HCT116 (cell line): Measurements from ENCODE around the gene TSHZ1. TPM values are rescaled to one million over a fixed set of nuclear protein-coding genes. Genes with fewer than 3 reads are reported as not detected.
A peak's percentile ranks its signal among the peaks of the same experiment; 100 is the strongest.

Source experiments
- ATAC-seq: fragments of 200-7000 bp; cut with Tn5 transposase; 2 replicates; pipeline ENCODE4 v1.9.1; 2020; ENCODE audit warnings: mild to moderate bottlenecking, moderate library complexity
- BruUV-seq: library from RNA; stranded (reverse); fragments of 400-500 nt; replicated peaks from 2 replicates; lab custom pipeline; 2021; lab: Mats Ljungman, UMichigan
- CTCF ChIA-PET: fragments of 300-600 bp; sonication (Branson Sonifier 250); formaldehyde crosslinking; loops from one replicate; lab custom pipeline; 2021; ENCODE audit warnings: antibody characterized with exemption; lab: Charles Lee
- POLR2A ChIA-PET: fragments of 300-600, 350-600 bp; sonication (Branson Sonifier 250); formaldehyde crosslinking; loops from one replicate; lab custom pipeline; 2021; ENCODE audit warnings: antibody characterized with exemption; lab: Charles Lee
- RAD21 ChIA-PET, 2 experiments: fragments of 300-600 bp; sonication (Branson Sonifier 250); formaldehyde crosslinking; loops; one replicate each; lab custom pipeline; 2023; ENCODE audit warnings: low total read pairs in 2 of 2; ENCODE audit not compliant: uncharacterized antibody in 2 of 2, unreplicated experiment in 2 of 2, low non-redundant PET in 1 of 2; lab: Charles Lee
- DNase-seq: peaks from one replicate; pipeline ENCODE4 v3.0.0-alpha.2; 2010; ENCODE audit warnings: low read depth, low spot score
- H2AFZ ChIP-seq: fragments of 200-600 bp; shearing (Covaris generic), sonication (generic); 2 replicates; pipeline ENCODE4 v1.6.1; 2017; ENCODE audit warnings: low read depth, mixed run types, mixed read lengths, antibody characterized with exemption, low read length; ENCODE audit not compliant: poor library complexity, severe bottlenecking
- H3K27ac ChIP-seq: 2 replicates; pipeline ENCODE4 v1.5.1; 2012; ENCODE audit warnings: low read depth, low read length
- H3K27me3 ChIP-seq: fragments of 200-600 bp; sonication (generic); 2 replicates; pipeline ENCODE4 v1.6.1; 2016; ENCODE audit warnings: mixed run types, low read length, mixed read lengths; ENCODE audit not compliant: insufficient read depth
- H3K36me3 ChIP-seq, 2 experiments: fragments of 200-500 bp in 1 of 2; fragments of 200-600 bp in 1 of 2; sonication (Bioruptor generic) in 1 of 2; sonication (generic) in 1 of 2; 2 replicates each; pipeline versions ENCODE4 v1.5.1 to v1.6.1; 2014 to 2016; ENCODE audit warnings: low read length in 2 of 2, inconsistent platforms in 1 of 2, mixed read lengths in 1 of 2, mixed run types in 1 of 2; ENCODE audit not compliant: insufficient read depth in 2 of 2, control insufficient read depth in 1 of 2
- H3K4me1 ChIP-seq, 2 experiments: fragments of 200-600 bp in 1 of 2; sonication (generic) in 1 of 2; 2 replicates each; pipeline versions ENCODE4 v1.5.1 to v1.6.1; 2012 to 2017; ENCODE audit warnings: low read length in 2 of 2, inconsistent platforms in 1 of 2, mild to moderate bottlenecking in 1 of 2, mixed read lengths in 1 of 2, mixed run types in 1 of 2, moderate library complexity in 1 of 2; ENCODE audit not compliant: insufficient read depth in 2 of 2, control insufficient read depth in 1 of 2
- H3K4me2 ChIP-seq: fragments of 200-600 bp; sonication (generic); 2 replicates; pipeline ENCODE4 v1.6.1; 2017; ENCODE audit warnings: mixed run types, low read length, mixed read lengths
- H3K4me3 ChIP-seq, 2 experiments: fragments of 200-600 bp in 1 of 2; sonication (generic) in 1 of 2; replicated peaks in 1 of 2; 2 replicates each; pipeline ENCODE4 v1.5.1; 2011 to 2016; ENCODE audit warnings: low read length in 2 of 2, control low read depth in 1 of 2, low read depth in 1 of 2, mild to moderate bottlenecking in 1 of 2, mixed read lengths in 1 of 2, mixed run types in 1 of 2
- H3K79me2 ChIP-seq: fragments of 200-600 bp; sonication (generic); 2 replicates; pipeline ENCODE4 v1.6.1; 2017; ENCODE audit warnings: mild to moderate bottlenecking, mixed run types, low read length, moderate library complexity, mixed read lengths; ENCODE audit not compliant: insufficient read depth
- H3K9ac ChIP-seq: fragments of 200-600 bp; sonication (generic); 2 replicates; pipeline ENCODE4 v1.6.1; 2016; ENCODE audit warnings: low read length, mixed read lengths
- H3K9me2 ChIP-seq: fragments of 200-600 bp; sonication (generic), shearing (Covaris generic); 2 replicates; pipeline ENCODE4 v1.6.1; 2017; ENCODE audit warnings: mixed run types, mild to moderate bottlenecking, moderate library complexity; ENCODE audit not compliant: insufficient read depth
- H3K9me3 ChIP-seq, 2 experiments: fragments of 200-500 bp in 1 of 2; fragments of 200-600 bp in 1 of 2; sonication (Bioruptor generic) in 1 of 2; sonication (generic) in 1 of 2; 2 replicates each; pipeline ENCODE4 v1.6.1; 2014 to 2017; ENCODE audit warnings: low read length in 2 of 2, mixed read lengths in 2 of 2, inconsistent platforms in 1 of 2, low read depth in 1 of 2, mild to moderate bottlenecking in 1 of 2, mixed run types in 1 of 2, moderate library complexity in 1 of 2; ENCODE audit not compliant: control insufficient read depth in 1 of 2, insufficient read depth in 1 of 2
- H4K20me1 ChIP-seq: fragments of 200-600 bp; sonication (generic), shearing (Covaris generic); 2 replicates; pipeline ENCODE4 v1.6.1; 2017; ENCODE audit warnings: mixed run types, mild to moderate bottlenecking, moderate library complexity; ENCODE audit not compliant: insufficient read depth
- CEBPB ChIP-seq: IDR thresholded peaks from 2 replicates; pipeline ENCODE4 v1.6.1; 2012; ENCODE audit warnings: low read depth
- EZH2 ChIP-seq: fragments of 200-600 bp; sonication (generic); IDR thresholded peaks from 2 replicates; pipeline ENCODE4 v1.6.1; 2017; ENCODE audit warnings: antibody characterized with exemption, mixed run types
- FOSL1 ChIP-seq: IDR thresholded peaks from 2 replicates; pipeline ENCODE4 v1.6.1; 2012; ENCODE audit warnings: low read depth
- JUND ChIP-seq: IDR thresholded peaks from 2 replicates; pipeline ENCODE4 v1.6.1; 2012
- POLR2A ChIP-seq: IDR thresholded peaks from 2 replicates; pipeline ENCODE4 v1.7.0; 2011; ENCODE audit warnings: borderline replicate concordance; ENCODE audit not compliant: insufficient read depth, insufficient read length; ENCODE audit errors: extremely low read depth
- SP1 ChIP-seq: IDR thresholded peaks from 2 replicates; pipeline ENCODE4 v1.6.1; 2012; ENCODE audit warnings: low read depth
- TCF7L2 ChIP-seq: IDR thresholded peaks from 2 replicates; pipeline ENCODE4 v1.7.0; 2011; ENCODE audit warnings: borderline replicate concordance, inconsistent platforms; ENCODE audit not compliant: insufficient read depth, insufficient read length; ENCODE audit errors: extremely low read depth
- ZBTB33 ChIP-seq: IDR thresholded peaks from 2 replicates; pipeline ENCODE4 v1.6.1; 2011; ENCODE audit warnings: mild to moderate bottlenecking, low read length, moderate library complexity; ENCODE audit not compliant: insufficient replicate concordance; ENCODE audit errors: extremely low read depth
- ZNF274 ChIP-seq: fragments of 200-500 bp; sonication (Bioruptor generic); IDR thresholded peaks from 2 replicates; pipeline ENCODE4 v1.6.1; 2014; ENCODE audit warnings: mild to moderate bottlenecking, low read depth, low read length, inconsistent platforms
- intact Hi-C: fragments of 100-400 bp; cut with micrococcal nuclease; formaldehyde crosslinking; loops from 2 replicates; pipeline ENCODE4 v1.10.0; 2022
- total RNA-seq: library from RNA; stranded (reverse); gene quantifications from one replicate; pipeline ENCODE4 v1.2.1, GENCODE V29; 2021; ENCODE audit not compliant: unreplicated experiment
- TF ChIP-seq, protein P1 (sequence below), 3 experiments: fragments of 200-600 bp in 1 of 3; sonication (generic) in 1 of 3; IDR thresholded peaks in 2 of 3; conservative IDR thresholded peaks in 1 of 3; 2 replicates each; pipeline ENCODE4 v1.5.1; 2012 to 2017; ENCODE audit warnings: low read depth in 2 of 3, low read length in 2 of 3, antibody characterized with exemption in 1 of 3, borderline replicate concordance in 1 of 3, control low read depth in 1 of 3, mild to moderate bottlenecking in 1 of 3, mixed read lengths in 1 of 3, mixed run types in 1 of 3, moderate library complexity in 1 of 3; ENCODE audit not compliant: insufficient read depth in 1 of 3

The TSHZ1 gene
- total RNA-seq, 1 experiment from 2014 or later: 5.7 TPM

DNA sequence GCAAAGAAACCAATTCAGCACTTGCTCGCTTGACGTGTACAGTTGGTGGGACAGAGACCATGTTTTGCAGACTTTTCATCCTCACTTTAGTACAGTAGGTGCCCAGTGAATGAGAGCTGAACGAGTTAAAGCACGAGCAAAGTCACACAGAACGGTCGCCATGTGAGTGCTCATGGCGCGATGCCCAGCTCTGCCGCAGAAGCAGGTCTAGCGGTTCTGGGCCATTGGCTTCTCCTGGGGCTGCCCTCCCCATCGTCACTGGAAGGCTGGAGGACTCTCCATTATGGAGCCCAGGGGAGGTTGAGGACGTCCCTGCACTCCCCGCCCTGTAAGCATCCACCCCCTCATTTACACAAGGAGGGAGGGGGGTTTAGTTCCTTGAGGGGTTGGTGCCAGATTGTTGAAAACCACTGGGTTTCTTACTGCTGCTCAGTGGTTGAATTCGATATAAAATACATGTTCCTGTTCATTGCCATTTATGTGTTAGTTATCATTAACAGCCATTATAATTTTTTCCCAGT, 26.6 kb upstream of the TSHZ1 start:
- ChIA-PET RAD21 (no interaction called here), POLR2A (no interaction called here), CTCF (interaction anchor here (1.3 kb wide), 1 partner anchor 295 kb away, joined by 3 read pairs; no protein-coding TSS in a partner anchor)
- BruUV-seq: no TSS peak
- Histone ChIP-seq H3K9me3 (no peaks in the 10 kb centered on the region), H3K4me3 (peak overlapping the region in 1 of 2 experiments; percentile 40; a peak in 2 of 4 replicates), H3K4me2 (peak overlapping the region; percentile 73), H3K4me1 (peaks cover 9 to 30% of the 10 kb centered on the region in 2 experiments), H3K27me3 (no peaks in the 10 kb centered on the region), H3K9me2 (no peaks in the 10 kb centered on the region), H4K20me1 (no peaks in the 10 kb centered on the region), H3K79me2 (no peaks in the 10 kb centered on the region), H3K36me3 (no peaks in the 10 kb centered on the region), H3K9ac (no peak overlapping the region), H2AFZ (no peak overlapping the region), H3K27ac (no peak overlapping the region)
- ATAC-seq (peak; percentile 62), DNase-seq (no peak)
- TF ChIP-seq CEBPB: no peak
- TF ChIP-seq FOSL1: no peak
- no peak for TF ChIP-seq ZBTB33
- TF ChIP-seq EZH2: no peak
- TF ChIP-seq JUND: no peak
- TF ChIP-seq SP1: no peak
- no peak for TF ChIP-seq POLR2A
- no peak for TF ChIP-seq TCF7L2
- no peak for TF ChIP-seq ZNF274
- TF ChIP-seq, protein P1, sequence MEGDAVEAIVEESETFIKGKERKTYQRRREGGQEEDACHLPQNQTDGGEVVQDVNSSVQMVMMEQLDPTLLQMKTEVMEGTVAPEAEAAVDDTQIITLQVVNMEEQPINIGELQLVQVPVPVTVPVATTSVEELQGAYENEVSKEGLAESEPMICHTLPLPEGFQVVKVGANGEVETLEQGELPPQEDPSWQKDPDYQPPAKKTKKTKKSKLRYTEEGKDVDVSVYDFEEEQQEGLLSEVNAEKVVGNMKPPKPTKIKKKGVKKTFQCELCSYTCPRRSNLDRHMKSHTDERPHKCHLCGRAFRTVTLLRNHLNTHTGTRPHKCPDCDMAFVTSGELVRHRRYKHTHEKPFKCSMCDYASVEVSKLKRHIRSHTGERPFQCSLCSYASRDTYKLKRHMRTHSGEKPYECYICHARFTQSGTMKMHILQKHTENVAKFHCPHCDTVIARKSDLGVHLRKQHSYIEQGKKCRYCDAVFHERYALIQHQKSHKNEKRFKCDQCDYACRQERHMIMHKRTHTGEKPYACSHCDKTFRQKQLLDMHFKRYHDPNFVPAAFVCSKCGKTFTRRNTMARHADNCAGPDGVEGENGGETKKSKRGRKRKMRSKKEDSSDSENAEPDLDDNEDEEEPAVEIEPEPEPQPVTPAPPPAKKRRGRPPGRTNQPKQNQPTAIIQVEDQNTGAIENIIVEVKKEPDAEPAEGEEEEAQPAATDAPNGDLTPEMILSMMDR (IDR thresholded peaks at IDR 0.05 in 2 of 3, conservative IDR thresholded peaks at IDR 0.05 in 1 of 3; ENCODE audit: borderline replicate concordance in 1 of 3, insufficient read depth in 1 of 3, low read depth in 2 of 3, low read length in 2 of 3): no peak
- intact Hi-C loops: no loop called here
